ENCODE data around the gene NANP.
"Not testable (repeated sequence)": the region's sequence is repeated elsewhere in the genome, so short reads cannot be mapped to it uniquely, and the experiment has no call there.

The NANP gene

GRCh38 chr20:25601659-25602058, 22.2 kb downstream of the NANP start:
- Histone ChIP-seq H3K4me1 (no peaks in the 10 kb centered on the region), H3K27me3 (no peaks in the 10 kb centered on the region), H3K9me3 (no peaks in the 10 kb centered on the region; the same call in 1 of the 2 replicates), H3K4me3 (ENCODE audit: low read depth, low read length) (no peak overlapping the region), H3K36me3 (no peaks in the 10 kb centered on the region)
- DNase-seq, result no peak
- TF ChIP-seq CTCF (IDR thresholded peaks at IDR 0.05; ENCODE audit: low read depth, low read length), result no peak

GRCh38 chr20:25600632-25601031, 23.2 kb downstream of the NANP start:
- DNase-seq, result peak; percentile 28
- no peak for TF ChIP-seq CTCF (IDR thresholded peaks at IDR 0.05; ENCODE audit: low read depth, low read length)
- Histone ChIP-seq H3K4me3 (ENCODE audit: low read depth, low read length) (no peak overlapping the region), H3K9me3 (no peaks in the 10 kb centered on the region; the same call in 1 of the 2 replicates), H3K4me1 (no peaks in the 10 kb centered on the region), H3K36me3 (no peaks in the 10 kb centered on the region), H3K27me3 (no peaks in the 10 kb centered on the region)

- Histone ChIP-seq H3K36me3 (no peaks in the 10 kb centered on the region), H3K9me3 (no peaks in the 10 kb centered on the region), H3K4me3 (ENCODE audit: low read depth, low read length) (no peak overlapping the region), H3K27me3 (no peaks in the 10 kb centered on the region), H3K4me1 (no peaks in the 10 kb centered on the region)
- no peak for TF ChIP-seq CTCF (IDR thresholded peaks at IDR 0.05; ENCODE audit: low read depth, low read length)
- no peak for DNase-seq
Observed at GRCh38 chr20:25592135-25592852, 31.5 kb downstream of the NANP start.

- not testable (repeated sequence) for H3K9me3 ChIP-seq; H3K27me3 ChIP-seq; H3K36me3 ChIP-seq; DNase-seq; H3K4me1 ChIP-seq; H3K4me3 ChIP-seq (ENCODE audit: low read depth, low read length)
Observed at GRCh38 chr20:25590778-25591177, 33.0 kb downstream of the NANP start.

- Histone ChIP-seq H3K4me3 (ENCODE audit: low read depth, low read length) (no peak overlapping the region), H3K27me3 (peaks cover 12% of the 10 kb centered on the region), H3K4me1 (no peaks in the 10 kb centered on the region), H3K36me3 (no peaks in the 10 kb centered on the region), H3K9me3 (no peaks in the 10 kb centered on the region)
- no peak for TF ChIP-seq CTCF (IDR thresholded peaks at IDR 0.05; ENCODE audit: low read depth, low read length)
- no peak for DNase-seq
Observed at GRCh38 chr20:25588491-25588890, 35.3 kb downstream of the NANP start.

GRCh38 chr20:25587536-25587935, 36.3 kb downstream of the NANP start:
- peaks cover 12% of the 10 kb centered on the region for H3K27me3 ChIP-seq
- H3K36me3 ChIP-seq, result no peaks in the 10 kb centered on the region
- no peak overlapping the region for H3K4me3 ChIP-seq (ENCODE audit: low read depth, low read length)

More at GRCh38 chr20:25587536-25587935, 36.3 kb downstream of the NANP start:
- TF ChIP-seq CTCF (IDR thresholded peaks at IDR 0.05; ENCODE audit: low read depth, low read length), result no peak
- Histone ChIP-seq H3K4me1 (no peaks in the 10 kb centered on the region), H3K9me3 (no peaks in the 10 kb centered on the region)
- no peak for DNase-seq

Measured in BE2C (cell line).